ENCODE data around the gene CD209.

GRCh38 chr19:7706955-7707456, 40.3 kb downstream of the CD209 start:
- TF ChIP-seq, protein P1, sequence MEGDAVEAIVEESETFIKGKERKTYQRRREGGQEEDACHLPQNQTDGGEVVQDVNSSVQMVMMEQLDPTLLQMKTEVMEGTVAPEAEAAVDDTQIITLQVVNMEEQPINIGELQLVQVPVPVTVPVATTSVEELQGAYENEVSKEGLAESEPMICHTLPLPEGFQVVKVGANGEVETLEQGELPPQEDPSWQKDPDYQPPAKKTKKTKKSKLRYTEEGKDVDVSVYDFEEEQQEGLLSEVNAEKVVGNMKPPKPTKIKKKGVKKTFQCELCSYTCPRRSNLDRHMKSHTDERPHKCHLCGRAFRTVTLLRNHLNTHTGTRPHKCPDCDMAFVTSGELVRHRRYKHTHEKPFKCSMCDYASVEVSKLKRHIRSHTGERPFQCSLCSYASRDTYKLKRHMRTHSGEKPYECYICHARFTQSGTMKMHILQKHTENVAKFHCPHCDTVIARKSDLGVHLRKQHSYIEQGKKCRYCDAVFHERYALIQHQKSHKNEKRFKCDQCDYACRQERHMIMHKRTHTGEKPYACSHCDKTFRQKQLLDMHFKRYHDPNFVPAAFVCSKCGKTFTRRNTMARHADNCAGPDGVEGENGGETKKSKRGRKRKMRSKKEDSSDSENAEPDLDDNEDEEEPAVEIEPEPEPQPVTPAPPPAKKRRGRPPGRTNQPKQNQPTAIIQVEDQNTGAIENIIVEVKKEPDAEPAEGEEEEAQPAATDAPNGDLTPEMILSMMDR (IDR thresholded peaks at IDR 0.05) = no peak
- TF ChIP-seq POLR2AphosphoS5 (IDR thresholded peaks at IDR 0.05) = no peak
- TF ChIP-seq POLR2A (IDR thresholded peaks at IDR 0.05) = no peak

Measured in upper lobe of left lung (tissue), 4 donors.